Measurements from ENCODE around the gene NUP50.

The NUP50 gene

DNA sequence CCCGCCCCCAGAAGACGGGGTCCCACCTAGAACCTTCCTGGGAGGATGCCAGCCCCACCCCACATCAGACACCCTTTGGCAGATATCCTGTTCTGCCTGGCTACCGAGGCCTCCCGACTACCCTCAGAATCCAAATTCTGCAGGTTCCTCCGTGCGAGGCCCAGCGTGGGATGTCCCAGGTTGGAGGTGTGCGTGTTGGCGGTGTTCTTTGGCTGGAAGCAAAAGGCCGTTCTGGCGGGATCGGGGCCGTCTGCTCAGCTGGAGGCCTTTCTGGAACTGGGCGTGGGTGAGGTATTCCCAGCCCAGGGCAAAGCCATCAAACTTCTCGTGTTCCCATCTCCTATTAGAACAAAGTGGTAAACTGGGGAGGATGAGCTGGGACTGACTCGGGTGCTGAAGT, 32.6 kb downstream of the NUP50 start:
- DNase-seq (ENCODE audit: low read depth in 2 of 2): no peak

DNA sequence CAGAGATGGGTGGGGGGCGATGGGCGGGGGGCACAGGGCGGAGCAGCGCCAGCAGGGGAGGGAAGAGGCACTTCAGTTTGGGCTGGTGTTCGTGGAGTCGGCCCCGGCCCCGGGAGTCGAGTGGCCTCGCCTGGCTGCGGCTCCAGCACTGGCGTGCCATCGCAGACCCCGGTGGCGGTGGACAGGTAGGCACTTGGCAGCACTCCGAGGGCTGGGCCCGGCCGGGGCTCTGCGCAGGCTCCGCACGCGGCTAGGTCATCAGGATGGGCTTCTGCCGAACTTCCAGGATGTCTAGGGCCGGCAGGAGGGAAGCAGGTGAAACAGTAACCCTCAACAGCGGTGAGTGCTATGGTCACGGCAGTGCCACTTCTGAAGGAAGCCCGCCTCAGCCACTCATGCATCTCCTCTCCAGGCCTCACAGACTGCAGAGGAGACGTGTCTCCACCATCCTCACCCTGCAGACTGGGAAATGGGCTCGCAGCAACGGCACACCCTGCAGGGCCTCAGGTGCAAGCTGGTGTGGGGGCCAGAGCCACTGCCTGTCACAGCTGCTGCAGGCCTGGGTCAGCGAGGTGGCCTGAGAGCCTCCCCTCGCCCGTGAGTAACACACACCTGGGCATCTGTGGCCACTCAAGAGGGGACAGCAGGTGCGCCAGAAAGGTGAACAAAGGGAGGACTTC, 33.3 kb downstream of the NUP50 start:
- no peak for DNase-seq (ENCODE audit: low read depth in 2 of 2)

GRCh38 chr22:45197606-45198462, 34.1 kb downstream of the NUP50 start:
- DNase-seq (ENCODE audit: low read depth in 2 of 2): no peak

GRCh38 chr22:45198463-45198795, 34.7 kb downstream of the NUP50 start:
- no peak for DNase-seq (ENCODE audit: low read depth in 2 of 2)

DNA sequence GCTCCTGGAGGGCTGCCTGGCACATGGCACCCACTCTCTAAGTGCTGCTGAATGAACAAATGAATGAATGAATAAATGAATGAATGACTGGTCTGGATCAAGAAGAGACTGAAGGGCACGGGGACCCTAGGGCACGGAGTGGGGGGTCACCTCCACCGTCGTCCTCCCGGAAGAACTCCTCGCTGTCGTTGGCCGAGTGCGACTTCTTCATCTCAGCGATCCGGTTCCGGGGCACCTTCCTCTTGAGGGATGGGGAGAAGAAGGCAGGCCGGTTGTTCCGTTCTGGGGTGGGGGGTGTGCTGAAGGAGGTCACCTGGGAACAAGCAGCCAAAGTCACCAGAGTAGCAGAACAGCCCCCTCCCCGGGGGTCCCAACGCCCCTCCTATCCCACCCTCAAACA, 36.0 kb downstream of the NUP50 start:
- no peak for DNase-seq (ENCODE audit: low read depth in 2 of 2)

DNA sequence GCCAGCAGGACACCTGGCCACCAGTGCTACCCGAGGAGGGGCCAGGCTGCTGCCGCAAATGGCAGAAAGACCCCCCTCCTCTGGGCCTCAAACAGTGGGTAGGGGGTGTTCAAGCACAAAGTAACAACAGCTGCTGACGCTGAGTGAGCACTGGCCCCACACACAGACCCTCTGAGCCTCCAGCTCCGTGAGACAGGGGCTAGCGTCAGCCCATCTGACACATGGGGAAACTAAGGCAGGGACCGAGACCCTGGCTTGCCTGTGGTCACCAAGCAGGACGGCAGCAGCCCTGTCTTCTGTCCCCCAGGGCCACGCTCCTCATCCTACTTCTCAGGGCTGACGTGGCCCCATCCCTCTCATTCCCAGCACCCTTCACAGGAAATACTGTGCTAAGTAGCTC, 36.5 kb downstream of the NUP50 start:
- DNase-seq (ENCODE audit: low read depth in 2 of 2): no peak

GRCh38 chr22:45200860-45201511, 37.3 kb downstream of the NUP50 start:
- DNase-seq (ENCODE audit: low read depth in 2 of 2): no peak

DNA sequence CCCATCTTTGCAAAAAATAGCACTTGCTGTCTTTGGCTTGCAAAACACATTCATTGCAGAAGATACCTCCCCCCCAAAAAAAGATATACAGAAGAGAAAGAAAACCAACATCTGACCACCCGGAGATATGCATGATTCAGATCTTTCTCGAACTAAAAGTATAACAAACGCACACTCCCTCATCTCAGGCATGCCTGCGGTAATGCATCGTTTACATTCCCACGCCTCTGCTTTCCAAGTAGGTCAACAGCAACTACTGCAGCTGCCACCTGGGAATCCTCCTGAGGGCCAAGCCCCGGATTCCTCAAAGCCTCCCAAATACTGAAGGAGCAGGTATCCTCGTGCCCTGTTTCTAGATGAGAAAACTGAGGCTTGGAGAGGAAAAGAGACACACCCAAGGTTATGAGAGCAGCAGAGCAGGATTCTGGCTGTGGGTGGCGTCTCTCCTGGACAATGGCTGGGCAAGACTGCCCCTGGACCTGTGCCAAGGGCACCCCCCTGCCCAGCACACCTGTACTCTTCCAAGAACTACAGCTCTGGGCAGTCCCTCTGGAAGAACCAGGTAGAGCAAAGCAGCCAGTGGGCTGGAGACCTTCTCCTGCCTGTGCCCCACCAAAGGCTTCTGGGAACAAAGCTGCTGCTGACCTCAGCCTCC, 38.1 kb downstream of the NUP50 start:
- DNase-seq (ENCODE audit: low read depth in 2 of 2): no peak

GRCh38 chr22:45202333-45203149, 38.8 kb downstream of the NUP50 start:
- DNase-seq (ENCODE audit: low read depth in 2 of 2): no peak

- DNase-seq (ENCODE audit: low read depth in 2 of 2): no peak
Observed at GRCh38 chr22:45203150-45203951, 39.6 kb downstream of the NUP50 start.

GRCh38 chr22:45204241-45204640, 40.5 kb downstream of the NUP50 start:
- no peak for DNase-seq (ENCODE audit: low read depth in 2 of 2)

DNA sequence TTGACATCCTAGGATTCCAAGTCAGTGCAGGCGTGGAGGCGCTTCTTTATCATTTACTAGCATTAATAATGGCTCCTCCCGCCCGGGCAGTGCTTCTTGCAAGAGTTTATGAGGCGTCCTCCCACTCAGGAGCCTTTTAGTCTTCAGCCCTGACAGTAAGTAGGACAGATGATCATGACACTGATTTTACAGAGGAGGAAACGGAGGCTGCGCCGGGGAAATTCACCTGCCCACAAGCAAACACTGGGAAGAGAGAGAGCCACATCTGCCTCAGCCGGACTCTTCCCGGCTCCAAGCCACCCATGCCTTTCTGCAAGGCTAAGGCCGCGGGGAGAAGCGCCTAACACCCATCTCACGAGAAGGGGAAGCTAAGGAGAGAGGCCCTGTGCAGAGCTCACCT, 41.1 kb downstream of the NUP50 start:
- DNase-seq (ENCODE audit: low read depth in 2 of 2): no peak

DNA sequence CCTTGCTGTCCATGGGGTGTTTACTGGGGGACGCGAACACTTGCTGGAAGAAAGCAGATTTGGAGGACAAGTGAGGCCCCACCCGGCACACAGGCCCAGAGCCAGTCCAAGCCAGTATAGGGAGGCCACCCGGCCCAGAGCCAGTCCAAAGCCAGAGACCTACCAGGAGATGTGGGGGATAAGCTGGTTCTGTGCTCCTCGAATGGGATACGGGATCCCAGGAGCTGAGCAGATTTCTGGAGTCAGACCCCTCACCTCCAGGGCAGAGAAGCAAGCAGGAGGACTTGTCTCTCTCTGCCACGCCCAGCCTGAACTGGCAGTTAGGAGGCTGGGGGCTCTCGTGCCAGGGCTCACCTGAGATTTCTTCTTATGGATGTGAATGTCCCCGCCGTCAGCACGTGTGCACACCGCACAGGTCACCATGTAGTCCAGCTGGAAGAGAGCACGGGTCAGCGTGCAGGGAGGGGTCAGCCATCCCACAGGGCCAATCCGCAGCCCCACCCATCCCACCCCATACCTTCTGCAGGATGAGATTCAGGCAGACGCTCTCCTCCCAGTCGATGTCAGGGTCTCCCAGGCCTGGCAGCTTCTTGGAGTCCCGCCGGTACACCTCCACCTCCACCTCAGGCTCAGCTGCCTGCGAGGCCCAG, 41.7 kb downstream of the NUP50 start:
- no peak for DNase-seq (ENCODE audit: low read depth in 2 of 2)

DNA sequence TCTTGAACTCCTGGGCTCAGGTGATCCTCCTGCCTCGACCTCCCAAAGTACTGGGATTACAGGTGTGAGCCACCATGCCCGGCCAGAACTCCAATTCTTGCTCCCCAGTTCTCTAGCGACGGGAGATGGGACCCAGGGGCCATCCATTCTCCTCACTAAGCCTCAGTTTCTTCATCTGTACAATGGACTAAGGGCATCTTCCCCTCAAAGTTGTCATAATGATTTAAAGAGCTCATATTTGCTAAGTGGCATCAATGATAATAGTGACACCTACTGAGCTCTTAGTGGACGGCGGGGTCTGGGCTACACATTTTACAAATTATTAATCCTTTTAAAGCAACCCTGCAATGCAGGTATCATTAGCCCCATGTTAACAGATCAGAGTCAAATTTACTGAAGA, 42.5 kb downstream of the NUP50 start:
- DNase-seq (ENCODE audit: low read depth in 2 of 2): no peak

GRCh38 chr22:45207533-45207932, 43.8 kb downstream of the NUP50 start:
- no peak for DNase-seq (ENCODE audit: low read depth in 2 of 2)

DNA sequence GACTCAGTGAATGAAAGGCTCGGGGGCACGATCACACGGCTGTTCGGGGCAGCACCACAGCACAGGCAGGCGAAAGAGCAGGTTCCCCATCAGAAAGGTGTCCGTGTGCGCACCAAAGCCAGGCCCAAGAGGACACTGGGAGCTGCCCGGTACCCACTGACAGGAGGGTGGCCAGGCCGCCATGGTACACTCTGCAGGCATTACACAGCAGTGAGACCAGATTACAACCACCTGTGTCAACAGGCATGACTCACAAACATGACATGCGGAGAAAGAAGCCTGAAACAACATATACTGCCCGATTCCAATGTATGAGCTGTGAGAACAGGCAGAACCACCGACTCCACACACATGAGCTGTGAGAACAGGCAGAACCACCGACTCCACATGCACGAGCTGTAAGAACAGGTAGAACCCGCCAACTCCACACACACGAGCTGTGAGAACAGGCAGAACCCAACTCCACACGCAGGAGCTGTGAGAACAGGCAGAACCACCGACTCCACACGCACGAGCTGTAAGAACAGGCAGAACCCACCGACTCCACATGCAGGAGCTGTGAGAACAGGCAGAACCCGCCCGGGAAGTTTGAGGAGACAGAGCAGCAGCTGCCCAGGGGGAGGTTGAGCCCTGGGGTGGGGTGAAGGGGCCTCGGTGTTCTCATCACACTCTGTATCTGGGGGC, 44.4 kb downstream of the NUP50 start:
- DNase-seq (ENCODE audit: low read depth in 2 of 2): no peak

DNA sequence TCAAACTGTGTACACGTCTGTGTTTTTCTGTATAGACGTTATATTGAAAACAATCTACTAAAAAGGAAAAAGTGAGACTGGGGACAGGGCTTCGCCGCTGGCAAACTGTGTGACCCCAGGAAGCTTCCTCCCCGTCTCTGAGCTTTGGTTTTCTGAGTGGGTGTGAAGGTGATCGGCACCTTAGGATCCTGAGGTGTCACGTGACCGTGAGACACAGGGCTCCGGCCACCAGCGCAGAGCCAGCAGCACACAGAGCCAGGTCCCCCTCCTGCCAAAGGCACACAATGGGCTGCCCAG, 44.9 kb downstream of the NUP50 start:
- no peak for DNase-seq (ENCODE audit: low read depth in 2 of 2)

DNA sequence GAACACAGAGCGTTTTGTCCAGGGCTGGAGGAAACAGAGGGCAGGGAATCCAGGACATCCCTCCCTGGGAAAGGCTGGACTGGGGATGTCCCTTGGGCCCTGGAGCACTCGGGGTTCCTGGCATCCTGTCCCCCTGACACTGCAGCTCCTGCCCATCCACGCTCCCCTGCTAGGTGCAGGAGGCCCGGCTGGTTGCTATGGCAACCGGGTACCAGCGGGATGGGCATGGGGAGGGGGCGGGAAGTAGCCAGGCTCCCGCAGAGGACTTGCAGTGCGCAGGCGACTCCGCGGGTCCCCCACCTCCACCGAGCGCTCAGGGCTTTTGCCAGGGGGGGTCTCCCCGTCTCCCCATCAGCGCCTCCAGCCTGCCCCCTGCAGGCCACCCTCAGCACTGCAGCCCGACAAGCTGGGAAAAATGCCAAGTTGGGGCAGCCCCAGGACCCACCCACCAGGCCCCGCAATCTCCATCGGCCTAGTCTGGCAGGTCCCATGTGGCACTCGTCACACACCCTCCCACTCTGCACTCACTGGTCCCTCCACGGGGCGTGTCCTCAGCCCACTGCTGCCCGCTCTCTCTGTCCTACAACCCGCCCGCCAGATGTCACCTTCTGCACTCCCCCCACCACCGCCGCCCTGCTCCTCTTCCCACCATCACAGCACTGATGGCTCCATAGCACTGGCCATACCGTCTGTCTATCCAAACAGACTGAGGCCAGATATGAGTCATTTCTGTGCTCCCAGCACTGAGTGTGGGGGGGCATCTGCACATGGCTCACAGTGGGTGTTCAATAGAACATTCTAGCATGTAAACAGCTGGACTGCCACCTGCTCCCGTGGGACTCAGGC, 45.5 kb downstream of the NUP50 start:
- peak; percentile 16 to 34 for DNase-seq (ENCODE audit: low read depth in 2 of 2)

GRCh38 chr22:45210174-45210573, 46.4 kb downstream of the NUP50 start:
- DNase-seq (ENCODE audit: low read depth in 2 of 2): no peak

Measured in stimulated activated CD8-positive, alpha-beta memory T cell treated with anti-CD3 and anti-CD28 coated beads, Interleukin-2, amount 100 ng/mL, for 48 hours (primary cell).